ENCODE data around the gene CACNA1D. TPM values are rescaled to one million over a fixed set of nuclear protein-coding genes. Genes with fewer than 3 reads are reported as not detected.

The CACNA1D gene
- total and polyA plus RNA-seq, 2 donors (not counting 3 experiments of a cell fraction or from before 2014, with no cell fraction given), result 0.06 TPM; not detected in 1

DNA sequence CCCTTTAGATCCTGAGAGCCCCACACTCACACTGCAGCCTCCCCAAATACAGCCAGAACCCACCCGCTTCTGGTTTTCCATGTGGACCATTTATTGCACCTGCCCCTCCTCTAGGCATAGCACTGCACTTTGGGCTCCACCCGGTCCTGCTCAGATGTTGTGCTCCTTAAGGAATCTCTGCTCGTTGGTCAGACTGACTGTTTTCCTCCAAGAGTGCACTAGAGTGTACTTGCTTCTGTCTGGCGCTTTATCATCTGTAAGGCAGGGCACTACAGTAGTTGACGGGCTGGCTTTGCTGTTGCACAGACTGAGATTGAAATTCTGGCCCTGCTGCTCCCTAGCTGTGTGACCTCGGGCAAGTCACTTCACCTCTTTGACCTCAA lies 124.1 kb downstream of the CACNA1D start:
- no peak overlapping the region for H3K4me2 ChIP-seq (ENCODE audit: insufficient read depth, low read length)
- H3K27me3 ChIP-seq (ENCODE audit: control insufficient read depth in 2 of 2, insufficient read depth in 2 of 2, low read length in 2 of 2), result no peaks in the 10 kb centered on the region
- H3K9me1 ChIP-seq (replicated peaks; ENCODE audit: control insufficient read depth, extremely low read depth, insufficient read depth, low read length), result no peaks in the 10 kb centered on the region
- intact Hi-C loops (cut with micrococcal nuclease), result no loop called here
- dilution Hi-C loops (cut with MboI; ENCODE audit: extremely low pct_ligation_motif_present, low sequenced_read_pairs), result no loop called here
- no peak overlapping the region for H3K27ac ChIP-seq (ENCODE audit: insufficient read depth, low read depth, low read length)
- no peak for DNase-seq (ENCODE audit: low read depth, low spot score)
- no peaks in the 10 kb centered on the region for H3K9me3 ChIP-seq (replicated peaks; ENCODE audit: control insufficient read depth, insufficient read depth, low read length)
- H4K20me1 ChIP-seq (replicated peaks; ENCODE audit: control insufficient read depth, extremely low read depth, insufficient read depth, low read length), result no peaks in the 10 kb centered on the region
- no peak for FAIRE-seq
- no peak overlapping the region for H2AFZ ChIP-seq (ENCODE audit: low read depth, low read length)
- CTCF ChIA-PET, result no interaction called here
- POLR2A ChIA-PET, result no interaction called here
- no peaks in the 10 kb centered on the region for H3K79me2 ChIP-seq (ENCODE audit: control insufficient read depth, insufficient read depth, low read length)
- BruUV-seq (replicated peaks), result no TSS peak
- no peaks in the 10 kb centered on the region for H3K36me3 ChIP-seq (ENCODE audit: control insufficient read depth in 2 of 2, extremely low read depth in 1 of 2, insufficient read depth in 2 of 2, low read length in 2 of 2)
- no peak for TF ChIP-seq POLR2AphosphoS5 (IDR thresholded peaks at IDR 0.05; ENCODE audit: insufficient read depth, low read depth, low read length)
- no peak for TF ChIP-seq GATA2 (IDR thresholded peaks at IDR 0.05; ENCODE audit: insufficient read depth, insufficient read length, low read depth, low read length)
- no peak for TF ChIP-seq POLR2A (IDR thresholded peaks at IDR 0.05; ENCODE audit: low read depth, low read length)
- TF ChIP-seq JUN (IDR thresholded peaks at IDR 0.05; ENCODE audit: borderline replicate concordance, insufficient read depth, insufficient read length, low read depth), result no peak
- TF ChIP-seq EZH2 (IDR thresholded peaks at IDR 0.05; ENCODE audit: borderline replicate concordance, low read depth, low read length, severe bottlenecking), result no peak
- TF ChIP-seq, protein P1, sequence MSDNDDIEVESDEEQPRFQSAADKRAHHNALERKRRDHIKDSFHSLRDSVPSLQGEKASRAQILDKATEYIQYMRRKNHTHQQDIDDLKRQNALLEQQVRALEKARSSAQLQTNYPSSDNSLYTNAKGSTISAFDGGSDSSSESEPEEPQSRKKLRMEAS (IDR thresholded peaks at IDR 0.05; ENCODE audit: insufficient read depth, insufficient read length), result no peak
- TF ChIP-seq MYC (IDR thresholded peaks at IDR 0.05; ENCODE audit: low read depth, low read length), result no peak
- TF ChIP-seq, protein P2, sequence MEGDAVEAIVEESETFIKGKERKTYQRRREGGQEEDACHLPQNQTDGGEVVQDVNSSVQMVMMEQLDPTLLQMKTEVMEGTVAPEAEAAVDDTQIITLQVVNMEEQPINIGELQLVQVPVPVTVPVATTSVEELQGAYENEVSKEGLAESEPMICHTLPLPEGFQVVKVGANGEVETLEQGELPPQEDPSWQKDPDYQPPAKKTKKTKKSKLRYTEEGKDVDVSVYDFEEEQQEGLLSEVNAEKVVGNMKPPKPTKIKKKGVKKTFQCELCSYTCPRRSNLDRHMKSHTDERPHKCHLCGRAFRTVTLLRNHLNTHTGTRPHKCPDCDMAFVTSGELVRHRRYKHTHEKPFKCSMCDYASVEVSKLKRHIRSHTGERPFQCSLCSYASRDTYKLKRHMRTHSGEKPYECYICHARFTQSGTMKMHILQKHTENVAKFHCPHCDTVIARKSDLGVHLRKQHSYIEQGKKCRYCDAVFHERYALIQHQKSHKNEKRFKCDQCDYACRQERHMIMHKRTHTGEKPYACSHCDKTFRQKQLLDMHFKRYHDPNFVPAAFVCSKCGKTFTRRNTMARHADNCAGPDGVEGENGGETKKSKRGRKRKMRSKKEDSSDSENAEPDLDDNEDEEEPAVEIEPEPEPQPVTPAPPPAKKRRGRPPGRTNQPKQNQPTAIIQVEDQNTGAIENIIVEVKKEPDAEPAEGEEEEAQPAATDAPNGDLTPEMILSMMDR (IDR thresholded peaks at IDR 0.05; ENCODE audit: extremely low read depth in 1 of 2, insufficient read depth in 1 of 2, low read depth in 1 of 2, low read length in 2 of 2), result no peak
- no peak for TF ChIP-seq FOS (IDR thresholded peaks at IDR 0.05; ENCODE audit: borderline replicate concordance, insufficient read depth, low read length)
- H3K9ac ChIP-seq (replicated peaks; ENCODE audit: extremely low read depth, insufficient read depth, low read length), result no peak overlapping the region
- H3K4me1 ChIP-seq (ENCODE audit: control insufficient read depth, extremely low read depth, insufficient read depth, low read length), result no peaks in the 10 kb centered on the region
- no peak overlapping the region for H3K4me3 ChIP-seq (replicated peaks in 1 of 3; ENCODE audit: insufficient read depth in 1 of 3, low read depth in 1 of 3, low read length in 3 of 3)
